ENCODE results near the gene WNT3. TPM values are rescaled to one million over a fixed set of nuclear protein-coding genes. Genes with fewer than 3 reads are reported as not detected.

The WNT3 gene
- total and polyA plus RNA-seq, 2 donors (not counting 3 experiments of a cell fraction or from before 2014, with no cell fraction given) = 1.4 to 2.1 TPM

DNA sequence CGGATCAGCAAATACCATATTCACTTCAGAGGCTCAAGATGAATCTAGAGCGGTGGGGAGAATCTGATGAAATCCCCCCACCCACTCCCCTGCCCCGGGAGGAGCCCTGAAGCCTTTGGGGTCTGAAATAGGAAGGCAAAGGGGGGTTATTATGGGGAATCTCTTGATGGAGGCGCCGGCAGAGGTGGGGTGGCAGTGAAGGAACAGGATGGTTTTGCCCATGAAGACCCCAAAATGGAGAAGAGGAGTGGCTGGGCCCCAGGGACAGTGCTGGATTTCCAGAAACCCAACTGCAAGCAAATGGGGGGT is 637 bp downstream of the WNT3 start:
- ChIA-PET CTCF (no interaction called here), POLR2A (no interaction called here)
- no peaks in the 10 kb centered on the region for H3K9me3 ChIP-seq (replicated peaks; ENCODE audit: control insufficient read depth, insufficient read depth, low read length)
- H4K20me1 ChIP-seq (replicated peaks; ENCODE audit: control insufficient read depth, extremely low read depth, insufficient read depth, low read length) = no peaks in the 10 kb centered on the region
- H3K4me2 ChIP-seq (ENCODE audit: insufficient read depth, low read length) = no peak overlapping the region
- TF ChIP-seq POLR2AphosphoS5 (IDR thresholded peaks at IDR 0.05; ENCODE audit: insufficient read depth, low read depth, low read length) = no peak
- TF ChIP-seq GATA2 (IDR thresholded peaks at IDR 0.05; ENCODE audit: insufficient read depth, insufficient read length, low read depth, low read length) = no peak
- no peak for TF ChIP-seq CTCF (IDR thresholded peaks at IDR 0.05; ENCODE audit: extremely low read depth in 1 of 2, insufficient read depth in 1 of 2, low read depth in 1 of 2, low read length in 2 of 2)
- TF ChIP-seq, protein P1, sequence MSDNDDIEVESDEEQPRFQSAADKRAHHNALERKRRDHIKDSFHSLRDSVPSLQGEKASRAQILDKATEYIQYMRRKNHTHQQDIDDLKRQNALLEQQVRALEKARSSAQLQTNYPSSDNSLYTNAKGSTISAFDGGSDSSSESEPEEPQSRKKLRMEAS (IDR thresholded peaks at IDR 0.05; ENCODE audit: insufficient read depth, insufficient read length) = no peak
- no peak for TF ChIP-seq JUN (IDR thresholded peaks at IDR 0.05; ENCODE audit: borderline replicate concordance, insufficient read depth, insufficient read length, low read depth)
- TF ChIP-seq EZH2 (IDR thresholded peaks at IDR 0.05; ENCODE audit: borderline replicate concordance, low read depth, low read length, severe bottlenecking) = no peak
- no peak for TF ChIP-seq FOS (IDR thresholded peaks at IDR 0.05; ENCODE audit: borderline replicate concordance, insufficient read depth, low read length)
- no peak for TF ChIP-seq POLR2A (IDR thresholded peaks at IDR 0.05; ENCODE audit: low read depth, low read length)
- no peak for TF ChIP-seq MYC (IDR thresholded peaks at IDR 0.05; ENCODE audit: low read depth, low read length)
- dilution Hi-C loops (cut with MboI; ENCODE audit: extremely low pct_ligation_motif_present, low sequenced_read_pairs) (no loop called here), intact Hi-C loops (cut with micrococcal nuclease) (no loop called here)
- H3K9ac ChIP-seq (replicated peaks; ENCODE audit: extremely low read depth, insufficient read depth, low read length) = no peak overlapping the region
- H3K79me2 ChIP-seq (ENCODE audit: control insufficient read depth, insufficient read depth, low read length) = no peaks in the 10 kb centered on the region
- peaks cover 66 to 72% of the 10 kb centered on the region in 2 experiments for H3K27me3 ChIP-seq (ENCODE audit: control insufficient read depth in 2 of 2, insufficient read depth in 2 of 2, low read length in 2 of 2)
- H3K4me3 ChIP-seq (replicated peaks in 1 of 3; ENCODE audit: insufficient read depth in 1 of 3, low read depth in 1 of 3, low read length in 3 of 3) = no peak overlapping the region
- BruUV-seq (replicated peaks) = no TSS peak
- H3K4me1 ChIP-seq (ENCODE audit: control insufficient read depth, extremely low read depth, insufficient read depth, low read length) = no peaks in the 10 kb centered on the region
- no peak overlapping the region for H3K27ac ChIP-seq (ENCODE audit: insufficient read depth, low read depth, low read length)
- no peaks in the 10 kb centered on the region for H3K36me3 ChIP-seq (ENCODE audit: control insufficient read depth in 2 of 2, extremely low read depth in 1 of 2, insufficient read depth in 2 of 2, low read length in 2 of 2)
- H2AFZ ChIP-seq (ENCODE audit: low read depth, low read length) = no peak overlapping the region
- no peak for FAIRE-seq
- DNase-seq (ENCODE audit: low read depth, low spot score) = no peak
- H3K9me1 ChIP-seq (replicated peaks; ENCODE audit: control insufficient read depth, extremely low read depth, insufficient read depth, low read length) = no peaks in the 10 kb centered on the region

Data from endothelial cell of umbilical vein (primary cell).